ENCODE measurements around the gene TJAP1. TPM values are rescaled to one million over a fixed set of nuclear protein-coding genes. Genes with fewer than 3 reads are reported as not detected.

The TJAP1 gene
- total and polyA plus RNA-seq, 4 donors: 21.7 to 29.5 (median 23.4) TPM

Small RNA genes lying within 50 kb of the gene (small RNA-seq; reads per million reads assigned to genes)
- gene MIR6780B (ENCODE audit: low replicate concordance) (not detected), gene RF00426 (ENCODE audit: low replicate concordance) (not detected), gene RNU6-1113P (ENCODE audit: low replicate concordance) (not detected)

Other genes starting within 250 kb of the TJAP1 start
- gene DNPH1, start 248.1 kb upstream of the TJAP1 start, total RNA-seq: 10 to 100 TPM; 32.0 to 67.4 TPM
- 100 to 1,000 TPM; 102 to 135 TPM for gene DNPH1, start 248.1 kb upstream of the TJAP1 start, polyA plus RNA-seq
- gene TTBK1, start 234.1 kb upstream of the TJAP1 start, total RNA-seq: under 1 TPM; 0.18 to 0.31 TPM
- under 1 TPM; 0.05 to 0.06 TPM for gene TTBK1, start 234.1 kb upstream of the TJAP1 start, polyA plus RNA-seq
- gene SLC22A7, start 179.3 kb upstream of the TJAP1 start, total RNA-seq: not detected
- gene SLC22A7, start 179.3 kb upstream of the TJAP1 start, polyA plus RNA-seq: not detected
- 1 to 10 TPM in 1 of 2 donors, under 1 TPM in 1; 0.83 to 1.3 TPM for gene CRIP3, start 168.7 kb upstream of the TJAP1 start, total RNA-seq
- gene CRIP3, start 168.7 kb upstream of the TJAP1 start, polyA plus RNA-seq: under 1 TPM; 0.39 to 0.69 TPM
- gene ZNF318, start 107.9 kb upstream of the TJAP1 start, total RNA-seq: 10 to 100 TPM; 12.5 to 20.5 TPM
- gene ZNF318, start 107.9 kb upstream of the TJAP1 start, polyA plus RNA-seq: 1 to 10 TPM; 4.1 to 5.1 TPM
- 10 to 100 TPM; 18.7 to 43.3 TPM for gene ABCC10, start 50.0 kb upstream of the TJAP1 start, total RNA-seq
- gene ABCC10, start 50.0 kb upstream of the TJAP1 start, polyA plus RNA-seq: 10 to 100 TPM; 15.7 to 33.6 TPM
- gene DLK2, start 22.0 kb upstream of the TJAP1 start, total RNA-seq: 1 to 10 TPM; 1.4 to 2.6 TPM
- gene DLK2, start 22.0 kb upstream of the TJAP1 start, polyA plus RNA-seq: 1 to 10 TPM; 1.1 TPM
- 1 to 10 TPM; 2.0 to 4.8 TPM for gene LRRC73, start 32.8 kb downstream of the TJAP1 start, total RNA-seq
- 1 to 10 TPM in 1 of 2 donors, under 1 TPM in 1; 0.87 to 1.8 TPM for gene LRRC73, start 32.8 kb downstream of the TJAP1 start, polyA plus RNA-seq
- 100 to 1,000 TPM in 1 of 2 donors, 10 to 100 TPM in 1; 86.9 to 105 TPM for gene YIPF3, start 39.4 kb downstream of the TJAP1 start, total RNA-seq
- gene YIPF3, start 39.4 kb downstream of the TJAP1 start, polyA plus RNA-seq: 100 to 1,000 TPM in 1 of 2 donors, 10 to 100 TPM in 1; 81.3 to 119 TPM
- gene POLR1C, start 39.5 kb downstream of the TJAP1 start, total RNA-seq: 10 to 100 TPM; 29.0 to 43.7 TPM
- gene POLR1C, start 39.5 kb downstream of the TJAP1 start, polyA plus RNA-seq: 10 to 100 TPM; 37.4 to 50.7 TPM
- 10 to 100 TPM; 18.9 to 30.1 TPM for gene XPO5, start 98.5 kb downstream of the TJAP1 start, total RNA-seq
- 10 to 100 TPM in 1 of 2 donors, 1 to 10 TPM in 1; 9.3 to 13.8 TPM for gene XPO5, start 98.5 kb downstream of the TJAP1 start, polyA plus RNA-seq
- 10 to 100 TPM; 10.1 to 27.3 TPM for gene POLH, start 98.6 kb downstream of the TJAP1 start, total RNA-seq
- gene POLH, start 98.6 kb downstream of the TJAP1 start, polyA plus RNA-seq: 1 to 10 TPM; 4.0 to 4.8 TPM
- gene GTPBP2, start 151.7 kb downstream of the TJAP1 start, total RNA-seq: 10 to 100 TPM; 54.0 to 78.4 TPM
- 10 to 100 TPM; 49.9 to 67.5 TPM for gene GTPBP2, start 151.7 kb downstream of the TJAP1 start, polyA plus RNA-seq
- gene MAD2L1BP, start 158.3 kb downstream of the TJAP1 start, total RNA-seq: 10 to 100 TPM; 18.0 to 19.5 TPM
- 10 to 100 TPM; 14.9 to 29.3 TPM for gene MAD2L1BP, start 158.3 kb downstream of the TJAP1 start, polyA plus RNA-seq
- gene RSPH9, start 167.5 kb downstream of the TJAP1 start, total RNA-seq: 1 to 10 TPM; 5.4 to 6.4 TPM
- 1 to 10 TPM; 1.7 to 3.8 TPM for gene RSPH9, start 167.5 kb downstream of the TJAP1 start, polyA plus RNA-seq
- 10 to 100 TPM; 36.4 to 37.8 TPM for gene MRPS18A, start 210.2 kb downstream of the TJAP1 start, total RNA-seq
- 10 to 100 TPM; 39.2 to 48.4 TPM for gene MRPS18A, start 210.2 kb downstream of the TJAP1 start, polyA plus RNA-seq

Data from lung (tissue), 5 donors.